Frontal cortex (tissue), 4 donors: ENCODE measurements around the gene PRKCZ. TPM values are rescaled to one million over a fixed set of nuclear protein-coding genes. Genes with fewer than 3 reads are reported as not detected.

Experiments used
- DNase-seq, 2 donors: peaks; one replicate each; pipeline ENCODE4 v3.0.0; 2012; ENCODE audit warnings: low spot score in 2 of 2
- FAIRE-seq: peaks from 2 replicates; lab custom pipeline; 2012; peaks lifted over from hg19 to GRCh38; lab: Jason Lieb, UNC
- total RNA-seq: library from RNA; depleted of rRNA; stranded (reverse); fragments of >200 nt; gene quantifications from one replicate; pipeline ENCODE4 v1.2.3, GENCODE V29; 2014
- donor health status: control.
- donor health status: control.
- donor health status: control.

PRKCZ gene
- 58.7 TPM for total RNA-seq

DNA sequence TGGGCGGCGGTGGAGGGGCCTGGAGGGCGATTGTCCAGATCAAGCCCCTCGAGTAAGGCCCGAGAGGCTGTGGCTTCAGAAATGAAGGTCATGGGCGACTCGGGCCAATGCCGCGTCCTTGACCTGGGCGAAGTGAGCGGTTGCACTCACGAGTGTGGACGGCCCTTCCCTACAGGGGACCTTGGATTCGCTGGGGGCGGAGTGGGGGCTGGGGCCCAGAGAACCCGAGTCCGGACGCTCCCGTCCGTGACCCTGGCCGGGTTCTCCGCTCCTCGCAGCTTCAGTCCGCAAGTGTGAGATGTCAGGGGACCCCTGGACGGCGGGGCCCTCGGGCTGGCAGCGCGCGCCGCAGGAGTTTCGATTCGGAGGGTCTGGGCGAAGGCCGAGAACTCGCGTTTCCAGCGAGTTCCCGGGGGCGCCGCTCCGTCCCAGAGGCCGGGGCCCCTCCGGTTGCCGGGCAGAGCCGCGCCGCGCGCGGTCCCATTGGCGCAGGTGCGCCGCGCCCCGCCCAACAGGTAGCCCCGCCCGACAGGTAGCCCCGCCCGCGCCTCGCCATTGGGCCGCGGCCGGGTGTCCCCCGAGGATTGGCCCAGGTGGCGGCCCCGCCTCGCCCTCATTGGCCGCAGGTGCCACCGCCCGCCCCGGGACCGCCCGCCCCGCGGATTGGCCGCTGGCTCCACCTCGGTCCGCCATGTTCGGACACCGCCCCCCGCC lies at the start of gene PRKCZ:
TSS of gene PRKCZ (plus strand) at position 694 of the 714 bp plus-strand sequence. CDS start 220 bp downstream, outside the sequence.
- FAIRE-seq (no peak), DNase-seq (peak; percentile 56)

DNA sequence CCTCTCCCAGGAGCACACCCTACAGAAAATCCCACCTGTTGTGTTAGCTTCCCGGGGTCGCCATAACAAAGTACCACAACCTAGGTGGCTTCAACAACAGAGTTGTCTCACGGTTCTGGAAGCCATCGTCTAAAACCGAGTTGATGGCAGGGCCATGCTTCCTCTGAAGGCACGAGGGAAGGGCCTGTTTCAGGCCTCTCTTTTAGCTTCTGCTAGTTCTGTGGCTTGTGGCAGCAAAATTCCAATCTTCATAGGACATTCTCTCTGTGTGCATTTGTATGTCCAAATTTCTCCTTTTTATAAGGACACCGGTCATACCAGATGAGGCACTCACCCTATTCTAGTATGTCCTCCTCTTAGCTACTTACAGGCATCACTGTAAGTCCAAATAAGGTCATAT lies 49.8 kb upstream of the PRKCZ start:
- DNase-seq, result no peak
- FAIRE-seq, result no peak

DNA sequence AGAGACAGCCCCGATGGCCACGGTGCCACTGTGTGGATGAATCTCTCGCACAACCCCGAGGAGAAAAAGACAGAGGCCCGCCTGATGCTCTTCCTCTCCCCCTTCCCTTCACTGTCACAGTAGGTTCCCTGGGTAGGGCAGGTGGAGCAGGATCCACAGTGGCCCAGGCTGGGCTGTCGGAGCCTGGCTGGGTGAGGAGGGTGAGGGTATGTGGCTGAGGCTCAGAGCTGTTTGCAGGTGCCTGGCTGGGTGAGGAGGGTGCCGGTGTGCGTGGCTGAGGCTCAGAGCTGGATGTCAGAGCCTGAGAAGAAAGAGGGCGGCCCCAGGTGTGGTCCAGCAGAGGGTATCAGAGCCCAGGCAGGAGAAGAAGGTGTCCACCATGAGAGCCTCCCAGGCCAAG lies 49.4 kb upstream of the PRKCZ start:
- DNase-seq (no peak), FAIRE-seq (no peak)

DNA sequence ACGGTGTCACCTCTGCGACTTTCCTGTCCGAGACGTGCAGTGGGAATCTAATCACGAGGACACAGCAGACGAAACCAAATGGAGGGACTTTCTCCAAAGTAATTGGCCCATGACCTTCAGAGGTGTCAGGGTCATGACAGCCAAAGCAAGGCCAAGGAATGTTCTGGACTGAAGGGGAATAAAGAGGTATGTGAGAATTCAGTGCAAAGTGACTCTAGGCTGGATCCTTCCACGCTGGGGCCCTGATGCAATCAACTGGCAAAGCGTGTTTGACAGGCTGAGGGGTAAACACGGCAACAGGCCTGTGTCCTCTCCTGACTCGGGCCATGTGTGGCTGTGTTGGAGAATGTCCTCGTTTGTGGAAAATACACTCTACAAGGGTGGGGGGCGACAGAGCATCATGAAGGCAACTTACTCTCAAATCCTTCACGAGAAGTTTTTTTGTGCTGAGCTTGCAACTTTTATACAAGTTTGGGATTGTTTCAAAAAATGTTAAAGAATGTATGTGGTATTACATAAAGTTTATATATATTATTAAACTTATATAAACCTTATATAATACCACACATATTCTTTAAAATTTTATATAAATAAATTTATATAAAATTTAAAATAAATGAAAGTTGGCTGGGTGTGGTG lies 48.3 kb upstream of the PRKCZ start:
- no peak for FAIRE-seq
- DNase-seq, result no peak

DNA sequence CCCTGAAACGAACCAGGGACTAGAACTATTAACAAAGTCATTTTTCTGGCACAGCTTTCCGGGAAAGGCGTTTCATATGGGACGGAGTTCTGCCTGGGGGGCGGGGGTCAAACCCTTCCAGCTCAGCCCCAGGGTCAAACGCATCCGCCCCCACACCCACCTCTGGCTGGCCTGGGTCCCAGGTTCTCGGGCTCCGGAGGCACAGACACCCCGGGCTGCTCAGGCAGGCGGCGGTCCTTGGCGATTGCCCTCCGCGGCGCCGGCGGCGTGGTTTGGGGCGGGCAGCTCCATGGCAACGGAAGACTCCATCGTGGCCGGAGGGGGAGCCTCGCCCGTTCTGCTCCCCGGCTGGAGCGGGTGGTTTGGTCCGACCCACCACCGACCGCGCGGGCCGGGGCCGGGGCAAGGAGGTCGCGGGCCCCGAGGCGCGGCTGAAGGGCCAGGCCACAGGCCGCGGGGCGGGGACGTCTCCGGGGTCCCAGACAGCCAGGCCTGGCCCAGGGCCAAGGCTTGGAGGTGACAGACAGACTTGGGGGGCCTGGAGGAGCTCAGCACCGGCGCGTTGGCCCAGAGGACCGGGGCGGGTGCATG lies 46.6 kb upstream of the PRKCZ start, which contains the start of gene CFAP74:
TSS of gene CFAP74 (minus strand) at position 246 of the 591 bp plus-strand sequence. CDS start 12,830 bp downstream, outside the sequence.
- no peak for FAIRE-seq
- peak in 1 of 2 donors; percentile 83 for DNase-seq

DNA sequence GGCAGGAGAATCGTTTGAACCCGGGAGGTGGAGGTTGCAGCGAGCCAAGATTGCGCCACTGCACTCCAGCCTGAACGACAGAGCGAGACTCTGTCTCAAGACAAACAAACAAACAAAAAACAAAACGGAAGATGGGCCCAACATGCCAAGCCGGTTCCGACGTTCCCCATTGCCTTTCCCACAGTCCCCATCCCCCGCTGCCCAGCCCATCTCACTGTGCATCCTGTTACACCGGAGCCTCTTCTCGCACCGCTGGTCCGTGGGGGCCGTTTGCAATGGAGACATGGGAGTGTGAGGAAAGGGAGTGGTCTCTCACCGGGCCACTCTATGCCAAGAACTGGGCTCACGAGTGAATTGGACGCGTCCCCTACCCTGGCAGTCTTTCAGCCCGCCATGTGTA lies 45.4 kb upstream of the PRKCZ start:
- FAIRE-seq, result no peak
- DNase-seq, result no peak

DNA sequence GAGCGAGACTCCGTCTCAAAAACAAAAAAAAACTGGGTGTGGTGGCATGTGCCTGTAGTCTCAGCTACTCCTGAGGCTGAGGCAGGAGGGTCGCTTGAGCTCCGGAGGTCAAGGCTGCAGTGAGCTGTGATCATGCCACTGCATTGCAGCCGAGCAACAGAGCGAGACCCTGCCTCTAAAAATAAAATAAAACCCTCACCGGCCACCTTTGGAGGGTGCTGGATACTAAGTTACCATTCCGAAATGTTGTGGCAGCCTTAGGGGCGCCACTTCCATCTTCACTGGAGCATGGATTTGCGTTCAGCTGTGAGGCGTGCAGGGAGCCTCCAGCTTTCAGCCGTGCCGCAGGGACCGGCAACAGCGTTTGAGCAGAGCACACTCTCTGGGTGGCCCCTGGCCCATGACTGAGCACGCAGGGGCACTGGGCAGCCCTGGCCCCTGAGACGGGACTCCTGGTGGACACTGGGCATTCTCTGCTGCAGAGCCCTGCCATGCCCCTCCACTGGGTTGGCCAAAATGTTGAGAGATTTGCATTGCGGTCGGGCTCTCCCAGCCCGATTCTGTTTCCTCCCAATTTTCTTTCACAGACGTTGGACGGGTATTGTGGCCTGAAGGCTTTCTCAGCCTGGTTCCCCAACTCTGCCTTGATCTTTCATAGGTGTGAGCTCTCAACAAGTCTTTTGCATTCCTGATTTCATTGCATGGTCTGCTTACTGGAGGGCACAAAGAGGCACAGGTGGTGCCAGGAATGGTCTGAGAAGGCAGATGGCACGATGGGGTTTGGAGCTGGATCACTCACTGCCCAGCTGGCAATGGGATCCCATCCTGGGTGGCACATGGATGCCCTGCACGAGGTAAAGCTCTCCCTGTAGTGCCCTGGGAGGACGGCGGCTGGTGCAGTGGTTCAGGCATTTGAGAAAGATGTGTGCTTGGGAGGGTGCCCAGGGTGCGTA lies 40.8 kb upstream of the PRKCZ start:
- DNase-seq (no peak), FAIRE-seq (no peak)

DNA sequence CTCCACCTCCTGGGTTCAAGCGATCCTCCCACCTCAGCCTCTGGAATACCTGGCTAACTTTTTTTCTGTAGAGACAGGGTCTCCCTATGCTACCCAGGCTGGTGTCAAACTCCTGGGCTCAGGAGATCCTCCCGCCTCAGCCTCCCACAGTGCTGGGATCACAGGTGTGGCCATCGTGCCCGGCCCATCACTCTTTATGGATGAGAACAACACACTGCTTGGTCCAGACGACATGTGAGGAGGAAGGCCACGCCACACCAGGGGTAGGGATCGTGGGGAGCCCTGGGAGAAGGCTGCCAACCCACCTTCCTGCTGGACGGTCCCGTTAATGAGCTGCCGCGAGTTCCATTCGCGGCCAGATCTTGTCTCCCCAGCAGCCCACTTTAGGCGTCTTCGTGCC lies 36.0 kb upstream of the PRKCZ start:
- DNase-seq (no peak), FAIRE-seq (no peak)

DNA sequence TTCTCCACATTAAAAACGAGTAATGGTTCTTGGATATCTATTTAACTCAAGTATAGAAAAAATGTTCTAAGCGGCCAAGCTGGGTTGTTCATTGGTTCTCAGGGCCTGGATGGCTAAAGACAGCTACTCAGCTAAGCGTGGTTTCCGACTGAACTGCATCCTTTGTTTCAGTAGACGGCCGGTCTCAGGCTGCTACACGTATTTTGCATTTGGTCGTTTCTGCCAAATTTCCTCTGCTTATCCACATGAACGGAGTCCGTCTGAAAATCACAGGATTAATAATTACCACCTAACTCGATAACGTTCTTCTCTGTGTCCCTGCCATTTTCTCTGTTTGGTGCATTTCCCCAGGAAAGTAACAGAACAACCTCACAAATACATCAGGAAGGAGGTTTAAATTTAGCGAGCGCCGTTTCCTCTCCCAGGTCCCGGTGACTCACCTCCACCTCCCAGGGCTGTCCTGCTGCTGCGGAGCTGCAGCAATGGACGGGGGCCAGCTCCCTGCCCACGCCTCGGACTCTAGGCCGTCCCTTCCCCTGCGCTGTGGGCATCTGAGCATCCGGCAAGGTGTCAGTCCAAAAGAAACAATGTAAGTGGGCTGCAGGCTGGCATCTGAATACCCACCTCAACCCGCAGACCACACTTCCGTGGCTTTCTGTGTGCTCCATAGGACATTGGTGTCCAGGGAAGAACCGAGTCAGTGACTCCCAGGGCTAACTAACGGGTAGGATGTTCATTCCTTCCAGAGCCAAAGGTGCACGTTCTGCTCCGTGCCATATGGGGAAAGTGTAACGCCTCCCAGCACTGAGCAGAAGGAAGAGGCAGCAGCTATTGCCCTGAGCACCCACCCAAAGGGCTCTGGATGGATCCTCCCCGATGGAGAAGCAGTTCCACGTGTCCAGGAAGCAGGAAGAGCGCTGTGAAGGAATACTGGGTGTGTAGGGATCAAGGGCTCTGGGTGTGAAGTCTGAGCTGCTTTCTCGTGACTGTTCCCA lies 35.2 kb upstream of the PRKCZ start:
- no peak for FAIRE-seq
- DNase-seq, result no peak

DNA sequence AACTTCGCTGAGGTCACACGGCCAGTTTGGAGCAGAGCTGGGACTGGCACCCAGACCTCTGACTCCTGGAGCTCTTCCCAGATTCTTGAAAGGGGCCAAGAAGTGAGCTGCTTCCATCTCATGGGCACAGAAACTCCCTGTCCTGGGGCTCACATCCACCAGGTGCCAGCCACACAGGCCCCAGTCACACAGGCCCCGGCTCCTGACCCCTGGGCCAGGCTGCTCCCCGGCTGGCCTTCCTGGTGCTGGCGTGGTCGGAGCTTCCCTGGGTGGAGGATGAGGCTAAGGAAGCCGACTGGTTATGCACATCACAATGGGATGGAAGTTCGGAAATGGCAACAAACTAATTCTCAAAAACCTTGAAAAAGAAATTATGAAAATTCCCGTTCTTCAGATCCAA lies 34.1 kb upstream of the PRKCZ start:
- FAIRE-seq (no peak), DNase-seq (no peak)

DNA sequence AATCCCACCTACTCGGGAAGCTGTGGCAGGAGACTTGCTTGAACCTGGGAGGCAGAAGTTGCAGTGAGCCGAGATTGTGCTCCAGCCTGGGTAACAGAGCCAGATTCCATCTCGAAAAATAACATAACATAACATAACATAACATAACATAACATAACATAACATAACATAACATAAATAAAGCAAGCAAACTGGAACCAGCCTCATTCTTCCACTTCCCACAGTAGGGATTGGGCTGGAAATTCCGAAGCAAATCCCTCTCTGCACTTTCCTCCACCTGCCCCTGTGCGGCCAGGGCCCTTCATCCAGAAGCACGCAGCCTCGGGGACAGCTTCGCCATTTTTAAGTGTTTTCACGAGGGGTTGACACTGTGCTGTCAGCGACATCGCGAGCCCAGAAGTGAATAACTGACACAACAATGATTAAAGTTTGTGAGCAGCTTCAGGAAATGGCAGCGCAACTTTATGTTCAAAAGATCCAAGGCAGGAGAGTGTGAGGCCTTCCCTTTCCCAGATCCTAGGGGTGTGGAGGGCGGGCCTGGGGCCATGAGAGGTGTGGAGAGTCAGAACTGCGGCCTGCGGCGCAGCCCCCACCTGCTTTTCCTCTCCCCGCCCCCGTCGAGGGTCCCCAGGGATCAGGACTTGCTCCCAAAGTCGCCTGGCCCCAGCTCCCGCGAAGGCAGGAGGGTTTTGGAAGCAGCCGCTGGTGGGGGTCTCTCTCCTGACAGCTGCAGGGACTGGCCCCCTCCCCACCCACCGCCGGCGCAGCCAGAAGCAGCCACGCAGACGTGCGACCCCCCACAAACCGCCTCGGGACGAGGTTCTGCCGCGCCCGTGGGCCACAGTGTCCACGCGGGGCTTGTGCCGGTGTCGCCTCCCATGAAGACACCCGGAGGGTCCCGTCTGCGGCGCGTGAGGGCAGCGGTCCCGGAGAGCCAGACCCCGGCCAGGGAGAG lies 31.7 kb upstream of the PRKCZ start:
- FAIRE-seq (no peak), DNase-seq (no peak)

DNA sequence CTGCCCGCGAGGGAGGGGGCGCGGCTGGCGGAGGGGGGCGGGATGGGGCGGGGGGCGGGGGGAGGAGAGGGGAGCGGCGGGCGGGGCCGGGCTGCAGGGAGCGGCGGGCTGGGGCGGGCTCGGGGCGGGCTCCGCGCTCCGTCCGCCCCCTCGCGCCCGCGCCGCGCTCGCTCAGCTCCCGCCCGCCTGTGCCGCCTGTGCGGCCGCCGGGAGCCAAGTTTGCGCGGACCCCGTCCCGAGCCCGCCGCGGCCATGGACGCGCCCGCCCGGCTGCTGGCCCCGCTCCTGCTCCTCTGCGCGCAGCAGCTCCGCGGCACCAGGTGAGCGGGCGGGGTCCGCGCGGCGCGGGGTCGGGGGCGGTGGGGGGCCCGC lies 31.1 kb upstream of the PRKCZ start, which contains the start of gene GABRD:
TSS of gene GABRD (plus strand) at position 174 of the 372 bp plus-strand sequence. CDS start at position 253, 79 bp downstream.
- FAIRE-seq (no peak), DNase-seq (peak in 1 of 2 donors; percentile 76)

DNA sequence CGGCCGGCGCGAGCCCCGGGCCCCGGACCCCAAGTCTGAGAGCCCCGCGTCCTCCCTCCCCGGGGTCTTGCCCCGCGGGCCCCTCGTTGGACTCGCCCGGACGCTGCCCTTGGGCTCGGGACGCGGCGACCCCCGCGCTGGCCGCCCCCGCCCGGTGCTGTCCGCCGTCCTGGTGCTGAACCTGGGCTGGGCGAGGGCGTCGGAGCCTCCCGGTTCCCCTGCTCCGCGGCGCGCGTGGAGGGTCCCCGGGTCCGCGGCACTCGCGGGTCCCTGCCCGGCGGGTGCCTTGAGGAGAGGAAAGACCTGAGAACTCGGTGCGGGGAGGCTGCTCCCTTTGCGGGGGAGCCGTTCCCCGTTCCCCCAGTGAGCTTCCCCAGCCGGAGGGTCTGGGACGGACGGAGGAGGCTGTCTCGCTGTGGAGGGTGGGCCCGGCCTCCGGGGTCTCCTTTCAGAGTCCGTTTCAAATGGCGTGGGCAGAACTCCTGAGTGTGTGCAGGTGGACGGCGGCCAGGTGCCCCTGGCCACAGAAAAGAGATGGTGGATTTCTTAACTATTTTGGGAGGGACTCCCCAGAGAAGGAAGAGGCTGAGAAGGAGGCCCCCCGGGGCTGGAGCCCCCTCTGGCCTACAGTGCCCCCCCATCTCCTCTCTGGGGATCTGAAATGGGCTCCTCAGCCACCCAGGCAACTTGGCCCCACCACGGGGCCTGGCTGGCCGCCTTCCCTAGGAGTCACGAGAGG lies 30.5 kb upstream of the PRKCZ start:
- DNase-seq (no peak), FAIRE-seq (no peak)

DNA sequence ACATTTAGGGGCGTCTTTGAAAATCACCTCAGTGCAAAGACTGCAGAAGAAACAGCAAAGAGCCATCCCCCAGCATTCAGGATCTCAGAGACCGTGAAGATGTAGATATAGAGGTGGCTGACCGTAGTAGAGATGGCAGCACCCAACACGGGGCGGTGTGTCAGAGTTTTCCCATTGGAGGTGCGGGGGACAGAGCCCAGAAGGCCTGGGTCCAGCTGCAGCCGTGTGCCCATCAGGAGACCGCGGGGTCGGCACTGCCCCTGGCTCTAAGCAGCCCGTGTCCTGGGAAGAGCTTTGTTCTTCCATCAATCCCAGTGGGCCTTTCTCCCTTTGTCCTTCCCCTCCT lies 29.9 kb upstream of the PRKCZ start:
- no peak for DNase-seq
- FAIRE-seq, result no peak

DNA sequence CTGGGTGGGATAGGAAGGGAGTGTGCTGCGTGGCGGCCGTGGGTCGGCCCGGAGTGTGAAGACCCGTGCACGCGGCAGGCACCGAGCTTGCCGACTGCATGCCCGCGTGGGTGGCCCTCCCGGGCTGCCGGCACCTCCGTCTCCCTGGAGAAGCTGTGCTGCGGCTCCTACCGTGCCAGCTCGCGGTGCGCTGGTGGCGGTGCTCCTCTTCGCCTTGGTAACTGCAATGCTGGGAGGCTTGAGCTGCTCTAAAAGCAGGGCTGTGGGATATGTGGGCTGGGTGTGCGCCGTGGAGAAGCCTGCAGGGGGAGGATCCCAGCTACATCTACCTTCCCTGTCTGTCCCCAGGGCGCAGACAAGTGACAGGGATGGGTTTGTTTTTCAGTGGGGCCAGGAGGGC lies 28.7 kb upstream of the PRKCZ start:
- DNase-seq, result no peak
- no peak for FAIRE-seq

DNA sequence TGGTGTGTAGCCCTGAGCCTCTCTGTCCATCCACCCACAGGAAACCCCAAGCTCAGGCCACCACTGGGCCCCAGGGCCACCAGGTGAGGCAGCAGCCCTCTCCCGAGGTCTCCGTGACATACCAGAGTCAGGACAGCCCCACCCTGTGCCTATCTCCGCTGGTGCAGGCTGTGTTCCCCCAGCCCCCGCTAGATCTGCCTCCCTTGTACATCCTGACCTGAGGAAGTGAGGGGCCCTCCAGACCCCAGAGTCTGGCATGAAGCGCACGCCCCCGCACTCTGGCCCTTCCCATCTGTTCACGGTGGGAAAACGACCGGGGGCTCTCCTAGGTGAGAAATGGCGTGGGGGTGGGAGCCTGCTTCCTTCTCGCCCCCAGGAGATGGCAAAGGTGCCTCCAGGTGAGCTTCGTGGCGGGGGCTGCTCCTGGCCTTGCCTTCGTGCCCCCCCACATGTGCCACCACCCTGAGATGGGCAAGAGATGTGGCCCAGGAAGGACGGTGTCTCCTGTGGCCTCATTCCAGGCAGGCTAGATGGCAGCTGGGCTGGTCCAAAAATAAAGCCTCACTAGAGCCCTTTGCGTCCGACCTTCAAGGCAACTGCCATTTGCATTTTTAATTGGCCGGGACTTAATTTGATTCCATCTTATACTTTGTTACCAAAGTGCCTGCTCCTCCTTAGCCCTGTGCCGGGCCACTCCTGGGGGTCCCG lies 28.0 kb upstream of the PRKCZ start:
- DNase-seq, result no peak
- no peak for FAIRE-seq

DNA sequence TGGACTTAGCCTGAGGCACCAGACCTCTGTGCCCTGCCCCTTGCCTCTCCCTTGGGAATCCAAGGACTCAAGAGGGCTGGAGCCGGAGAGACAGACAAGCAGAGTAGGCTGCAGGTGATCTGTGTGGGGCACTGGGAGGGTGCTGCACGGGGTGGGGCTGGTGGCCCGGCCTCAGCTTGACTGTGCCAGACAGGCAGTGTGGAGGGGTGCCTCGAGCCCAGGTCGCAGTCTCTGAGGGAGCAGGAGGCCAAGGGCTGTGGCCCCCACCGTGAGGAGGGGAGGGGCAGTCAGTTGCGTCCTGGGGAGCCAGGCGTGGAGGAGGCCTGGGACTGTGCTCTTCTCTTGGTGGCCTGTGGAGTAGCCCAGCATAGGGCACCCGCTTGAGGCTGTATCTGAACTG lies 27.0 kb upstream of the PRKCZ start:
- DNase-seq, result no peak
- no peak for FAIRE-seq
